GM21737 (cell line): ENCODE data around the gene ARHGEF2.
A peak's percentile ranks its signal among the peaks of the same experiment; 100 is the strongest.
"Not testable (repeated sequence)": the region's sequence is repeated elsewhere in the genome, so short reads cannot be mapped to it uniquely, and the experiment has no call there.

Experiments used
- ATAC-seq: cut with Tn5 transposase; IDR thresholded peaks from one replicate; pipeline ENCODE4 v1.9.1; 2021; ENCODE audit warnings: mild to moderate bottlenecking, moderate library complexity; ENCODE audit not compliant: unreplicated experiment

ARHGEF2 gene

DNA sequence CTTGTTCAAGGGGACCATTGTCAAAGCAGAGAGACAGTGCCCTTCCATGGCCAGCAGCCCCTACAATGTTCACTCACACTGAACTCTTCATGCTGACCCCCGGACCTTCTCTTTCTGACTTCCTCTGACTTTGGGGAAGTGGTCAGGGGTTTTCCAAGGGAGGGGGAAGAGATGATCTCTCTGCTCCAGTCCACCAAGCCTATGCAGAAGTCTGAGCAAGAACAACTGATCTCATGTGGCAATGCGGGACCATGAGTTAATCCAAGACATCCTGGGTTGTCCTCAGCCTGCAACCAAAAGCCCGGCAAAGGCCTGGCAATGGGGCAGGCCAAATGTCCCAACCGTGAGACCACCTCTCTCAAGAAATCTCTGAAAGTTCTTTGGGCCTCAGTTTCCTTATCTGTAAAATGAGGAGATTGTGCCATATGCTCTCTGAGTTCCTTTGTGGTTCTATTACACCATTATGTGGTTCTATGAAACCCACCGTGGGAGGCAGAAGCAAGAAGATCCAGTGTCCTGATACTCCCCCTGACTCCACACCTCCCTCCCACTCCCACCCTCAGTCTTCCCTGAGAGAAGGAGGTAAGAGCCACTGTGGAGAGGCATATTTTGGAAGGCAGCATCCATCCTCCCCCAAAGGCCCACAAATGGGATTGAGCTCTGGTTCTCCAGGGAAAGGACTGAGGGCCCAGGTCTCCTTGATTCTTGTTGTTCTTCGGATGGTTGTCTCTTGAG, 11.8 kb upstream of the ARHGEF2 start:
- no peak for ATAC-seq

DNA sequence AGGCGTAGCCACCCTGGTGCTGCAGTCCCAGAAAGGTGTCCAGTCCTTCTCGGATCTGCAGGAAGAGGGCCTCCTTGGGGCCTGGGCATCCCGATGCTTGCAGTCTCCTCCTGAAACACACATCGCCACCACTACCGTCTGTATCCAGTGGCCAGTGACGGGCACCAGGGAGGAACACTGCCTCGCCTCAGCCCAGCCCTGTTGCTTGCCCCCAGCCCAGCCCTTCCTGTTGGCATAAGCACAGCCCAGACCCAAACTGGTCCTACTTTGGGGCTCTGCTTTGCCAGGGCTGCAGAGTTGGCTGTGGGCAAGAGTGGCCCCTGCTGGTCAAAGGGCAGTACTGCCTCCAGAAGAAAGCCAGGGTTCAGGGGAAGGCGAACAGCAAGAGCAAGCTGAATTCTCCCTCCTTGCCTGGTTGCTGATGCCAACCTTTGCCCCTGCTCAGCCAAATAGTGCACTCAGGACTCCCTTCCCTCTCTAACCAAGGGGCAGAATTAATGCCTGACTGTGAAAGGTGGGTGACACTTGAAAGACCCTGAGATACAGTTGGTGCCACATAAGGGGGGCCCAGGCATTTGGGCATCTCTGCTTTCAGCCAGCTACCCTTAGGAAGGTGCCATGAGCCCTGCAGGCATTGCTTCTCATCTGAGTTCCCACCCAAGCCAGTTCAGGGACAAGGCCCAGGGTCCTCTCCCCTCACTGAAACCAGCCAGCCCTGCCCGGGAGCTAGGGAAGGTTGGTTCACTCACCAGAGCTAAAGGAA, 11.1 kb upstream of the ARHGEF2 start:
- peak; percentile 57 for ATAC-seq

DNA sequence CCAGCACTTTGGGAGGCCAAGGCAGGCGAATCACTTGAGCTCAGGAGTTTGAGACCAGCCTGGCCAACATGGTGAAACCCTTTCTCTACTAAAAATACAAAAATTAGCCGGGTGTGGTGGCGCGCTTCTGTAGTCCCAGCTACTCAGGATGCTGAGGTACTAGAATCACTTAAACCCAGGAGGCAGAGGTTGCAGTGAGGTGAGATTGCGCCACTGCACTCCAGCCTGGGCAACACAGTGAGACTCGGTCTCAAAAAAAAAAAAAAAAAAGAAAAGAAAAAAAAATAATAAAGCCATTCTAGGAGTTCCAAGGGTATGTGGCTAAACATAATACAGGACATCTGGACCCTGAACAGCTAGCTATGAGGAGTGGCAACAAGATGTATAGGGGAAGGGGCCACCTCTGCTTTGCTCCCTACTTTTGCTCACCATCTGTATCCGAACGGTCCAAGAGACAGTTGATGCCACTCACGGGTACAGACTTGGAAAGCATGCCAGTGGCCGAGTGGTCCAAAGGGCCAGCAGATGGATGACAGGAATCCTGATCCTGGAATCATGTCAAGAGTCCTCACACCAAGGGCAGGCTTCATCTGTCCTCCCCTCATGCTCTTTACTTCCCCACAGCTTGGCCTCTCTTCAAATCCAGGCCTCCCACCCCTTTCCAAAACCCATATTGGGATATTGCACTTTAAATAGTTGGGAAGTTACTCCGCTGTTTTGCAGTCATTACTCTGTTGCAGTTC, 6.7 kb upstream of the ARHGEF2 start:
- not testable (repeated sequence) for ATAC-seq

DNA sequence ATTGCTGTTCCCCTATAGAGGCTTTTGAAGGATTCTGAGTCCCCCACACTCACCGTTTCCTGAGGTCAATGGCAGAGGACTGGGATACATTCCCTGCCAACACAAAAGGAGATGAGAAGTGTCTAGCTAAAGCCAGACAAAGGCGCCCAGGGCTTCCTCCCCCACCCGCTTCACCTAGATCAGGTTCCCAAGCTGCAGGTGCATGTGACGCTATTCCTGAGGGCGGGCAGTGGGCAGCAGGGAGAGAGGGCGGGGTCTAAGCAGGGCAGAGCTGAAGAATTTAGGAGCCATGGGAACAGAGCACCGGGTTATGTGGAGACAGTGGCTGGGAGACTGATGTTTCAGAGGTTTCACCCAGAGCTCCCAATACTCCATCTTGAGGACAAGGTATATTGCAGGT, 6.0 kb upstream of the ARHGEF2 start:
- ATAC-seq, result no peak

DNA sequence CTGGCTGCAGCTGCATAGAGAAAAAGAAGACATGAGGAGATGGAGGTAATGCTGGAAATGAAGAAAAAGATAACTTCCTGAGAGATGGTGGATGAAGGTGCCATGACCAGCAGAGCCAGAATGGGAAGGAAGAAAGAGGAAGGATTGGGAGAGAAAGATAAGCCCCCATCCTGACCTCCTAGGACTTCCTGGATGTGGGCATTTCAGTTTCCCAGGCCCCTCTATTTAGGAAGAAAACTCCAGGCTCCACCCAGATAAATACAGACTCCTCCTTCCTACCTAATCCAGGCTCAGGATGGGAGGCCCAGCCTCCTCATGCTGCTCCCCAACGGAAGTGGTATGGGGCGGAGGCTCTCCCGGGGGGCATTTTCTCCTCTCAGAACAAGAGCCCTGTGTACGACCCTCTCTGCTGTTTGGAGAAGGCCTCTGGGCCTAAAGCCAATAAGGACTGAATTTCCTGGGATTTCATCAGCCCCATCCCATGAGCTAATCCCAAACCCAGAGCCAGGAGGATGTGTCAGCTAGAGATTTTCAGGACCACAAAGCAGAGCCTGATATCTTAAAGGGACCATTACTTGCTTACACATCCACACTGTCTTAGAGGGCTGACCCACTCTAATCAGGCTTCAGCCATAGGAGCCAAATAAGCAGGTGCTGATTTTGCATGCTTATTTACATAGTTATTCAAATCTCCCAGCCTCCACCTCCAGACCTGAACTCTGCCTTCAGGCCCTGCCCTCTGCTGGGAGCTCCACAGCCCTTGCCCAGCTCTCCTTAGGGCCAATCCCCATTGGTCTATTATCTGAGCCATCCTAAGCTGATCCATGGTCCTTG, 5.1 kb upstream of the ARHGEF2 start:
- ATAC-seq, result no peak

DNA sequence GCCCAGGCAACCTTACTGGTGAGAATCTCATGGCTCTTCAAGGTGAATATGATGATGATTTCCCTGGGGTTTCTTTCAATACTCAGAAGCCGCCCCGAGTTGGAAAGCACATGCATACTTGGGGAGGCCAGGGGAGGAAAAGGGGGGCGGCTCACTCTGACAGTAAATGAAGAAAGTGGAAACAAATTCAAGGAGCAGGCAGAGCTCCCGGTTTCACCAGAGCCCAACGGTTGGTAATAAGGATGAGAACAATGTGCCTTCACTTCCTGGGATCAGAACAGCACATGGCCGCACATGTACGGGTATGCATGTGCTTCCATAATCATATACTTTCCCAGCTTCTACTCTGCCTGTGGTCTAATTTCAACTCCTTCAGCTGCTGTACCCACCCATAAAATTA, 3.8 kb upstream of the ARHGEF2 start:
- ATAC-seq, result no peak

DNA sequence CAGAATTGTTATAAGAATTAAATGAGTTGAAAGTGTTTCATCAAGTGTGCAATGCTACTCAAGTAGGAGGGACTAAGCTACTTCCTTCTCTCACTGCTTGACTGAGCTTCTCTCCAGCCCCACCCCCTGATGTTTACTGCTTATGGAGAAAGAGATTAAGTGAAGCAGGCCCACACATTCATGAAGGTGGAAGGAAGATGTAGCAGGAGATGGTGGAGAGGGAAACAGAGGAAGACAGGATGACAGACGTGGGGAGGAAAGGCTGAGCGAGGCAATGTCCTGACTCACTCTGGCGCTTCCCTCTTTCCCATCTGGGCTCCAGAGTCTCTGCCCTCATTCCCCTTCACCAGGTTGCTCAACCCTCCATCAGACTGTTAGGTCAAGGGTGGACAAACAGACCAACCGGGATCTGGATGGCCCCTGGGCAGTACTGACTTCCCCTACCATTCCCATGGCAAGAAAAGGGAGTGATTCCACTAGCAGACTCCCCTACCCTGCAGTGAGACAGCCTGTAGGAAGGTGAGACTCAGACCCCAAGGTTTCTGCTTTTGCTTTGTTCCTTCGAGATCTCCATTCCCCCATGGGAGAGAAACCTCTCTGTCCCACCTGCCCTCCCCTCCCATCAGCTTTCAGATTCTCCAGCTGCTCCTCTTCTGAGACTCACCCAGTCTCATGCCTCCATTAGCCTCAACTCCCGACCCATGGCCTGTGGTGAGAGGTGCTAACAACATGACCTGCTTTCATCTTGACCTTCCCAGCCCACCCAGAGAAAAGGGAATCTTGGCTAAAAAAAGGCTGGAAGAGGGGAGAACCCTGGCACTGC, 3.1 kb upstream of the ARHGEF2 start:
- no peak for ATAC-seq

DNA sequence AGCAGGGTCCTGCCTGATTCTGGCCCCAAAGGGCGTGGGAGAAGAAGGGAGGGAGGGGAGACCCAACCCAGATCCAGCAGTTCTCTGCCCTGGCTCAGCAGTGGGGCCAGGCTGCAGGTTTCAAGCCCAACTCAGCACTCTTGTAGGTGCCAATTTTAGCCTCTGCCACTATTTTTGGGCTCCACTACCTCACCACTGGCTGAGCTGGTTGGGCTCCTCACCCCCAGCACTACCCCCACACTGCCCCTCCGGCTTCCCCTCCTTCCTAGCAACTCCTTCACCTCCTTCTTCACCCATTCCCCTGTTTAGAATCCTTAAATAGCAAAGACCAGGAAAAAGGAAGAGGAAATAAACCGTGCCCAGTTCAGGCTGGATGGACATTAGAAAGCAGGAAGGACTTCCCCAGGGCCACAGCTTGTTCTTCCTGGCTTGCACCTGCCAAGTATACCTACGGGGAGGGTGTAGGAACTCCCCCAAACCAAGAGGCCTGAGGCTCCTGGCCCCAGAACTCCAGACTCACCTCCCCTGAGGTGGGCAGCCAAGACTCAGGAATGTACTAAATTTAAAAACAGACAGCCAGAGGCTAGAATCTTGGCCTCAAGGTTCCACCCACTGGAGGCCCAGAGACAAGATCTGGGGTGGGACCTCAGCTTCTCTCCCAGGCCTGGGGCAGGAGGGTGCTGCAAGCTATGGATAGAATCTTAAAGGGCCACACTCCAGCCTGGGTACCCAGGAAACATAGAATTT, 1.4 kb upstream of the ARHGEF2 start:
- no peak for ATAC-seq

DNA sequence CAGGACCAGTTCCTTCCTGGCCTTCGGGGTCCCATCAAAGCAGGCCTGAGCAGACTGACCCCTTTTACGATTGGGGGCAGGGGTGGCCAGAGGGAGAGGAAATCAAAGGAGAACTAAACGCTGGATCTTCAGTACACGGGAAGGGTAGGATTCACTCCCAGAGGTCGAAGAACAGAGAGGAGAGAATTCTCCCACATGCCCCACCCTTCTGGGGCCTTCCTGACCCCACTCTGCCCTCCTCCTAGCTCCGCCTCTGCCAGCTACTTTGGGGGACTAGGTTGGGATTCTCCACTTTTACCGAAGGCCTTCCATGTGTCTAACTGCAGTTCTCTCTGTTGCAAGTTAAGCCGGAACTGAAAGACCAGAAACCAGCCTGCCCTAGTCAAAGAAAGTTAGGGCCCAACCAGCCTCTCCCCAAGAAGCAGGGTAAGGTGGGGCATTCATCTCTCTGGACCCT, 654 bp upstream of the ARHGEF2 start:
- ATAC-seq, result no peak

DNA sequence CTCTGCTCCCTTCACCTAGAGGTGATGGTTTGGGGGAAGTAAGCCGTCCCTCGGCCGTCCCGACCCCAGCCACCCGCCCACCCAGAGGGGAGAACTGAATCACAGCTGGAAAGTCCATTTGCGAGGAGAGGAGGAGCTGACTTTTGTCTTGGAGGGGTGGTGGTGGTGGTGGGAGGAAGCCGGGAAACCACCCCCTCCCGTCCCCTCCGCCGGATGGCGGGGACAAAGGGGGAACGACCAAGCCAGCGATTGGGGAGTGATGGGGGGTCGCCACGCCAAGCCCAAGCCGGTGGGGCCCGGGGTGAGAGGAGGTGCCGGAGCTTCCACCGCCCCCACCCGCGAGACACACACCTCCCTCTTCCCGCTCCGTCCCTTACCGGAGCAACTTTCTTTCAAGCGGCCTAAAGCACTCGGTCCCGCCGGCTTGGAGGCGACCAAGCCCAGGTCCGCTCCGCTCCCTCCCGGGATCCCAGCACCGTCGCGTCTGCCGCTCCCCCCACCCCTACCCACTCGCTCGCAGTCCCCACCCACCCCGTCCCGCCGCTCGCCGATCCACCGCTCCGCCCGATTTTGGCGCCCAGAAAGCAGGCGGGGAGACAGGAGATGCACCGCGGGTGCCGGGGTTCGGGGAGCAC, 540 bp downstream of the ARHGEF2 start:
- ATAC-seq, result no peak

DNA sequence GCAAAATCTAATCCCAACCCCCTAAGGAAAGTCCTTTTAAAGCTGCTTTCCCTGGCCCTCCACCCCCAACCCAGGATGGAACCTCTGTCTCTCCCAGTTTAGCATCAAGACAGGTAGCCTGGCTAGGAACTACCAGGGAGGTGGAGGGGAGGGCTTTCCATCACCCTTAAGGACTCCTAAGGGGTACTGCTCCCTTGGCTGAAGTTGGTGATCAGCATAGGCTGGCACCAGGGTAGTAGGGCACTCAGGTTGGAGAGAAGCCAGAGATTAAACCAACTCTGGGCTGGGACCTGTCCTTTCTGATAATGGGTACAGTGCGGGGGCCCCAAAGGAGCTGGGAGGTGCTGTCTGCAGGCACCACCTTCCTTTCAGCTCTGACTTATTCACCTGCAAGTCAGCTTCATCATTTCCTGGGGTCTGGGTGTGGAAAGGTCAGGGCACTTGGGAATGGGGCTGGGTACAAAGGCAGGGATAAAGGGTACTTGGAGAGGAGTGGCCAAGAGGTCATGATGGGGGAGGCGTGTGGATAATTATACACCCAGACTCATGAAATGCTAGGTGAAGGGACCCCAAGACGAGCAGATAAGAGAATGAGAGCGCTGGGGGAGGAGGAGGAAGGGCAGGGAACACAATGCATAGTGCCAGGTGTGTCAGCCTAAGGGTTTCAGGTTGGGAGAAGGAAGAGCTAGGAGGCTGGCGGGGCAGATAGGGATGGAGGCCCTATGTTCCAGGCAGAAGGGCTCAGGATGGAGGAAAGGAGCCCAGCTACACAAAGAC, 1.2 kb downstream of the ARHGEF2 start:
- no peak for ATAC-seq

DNA sequence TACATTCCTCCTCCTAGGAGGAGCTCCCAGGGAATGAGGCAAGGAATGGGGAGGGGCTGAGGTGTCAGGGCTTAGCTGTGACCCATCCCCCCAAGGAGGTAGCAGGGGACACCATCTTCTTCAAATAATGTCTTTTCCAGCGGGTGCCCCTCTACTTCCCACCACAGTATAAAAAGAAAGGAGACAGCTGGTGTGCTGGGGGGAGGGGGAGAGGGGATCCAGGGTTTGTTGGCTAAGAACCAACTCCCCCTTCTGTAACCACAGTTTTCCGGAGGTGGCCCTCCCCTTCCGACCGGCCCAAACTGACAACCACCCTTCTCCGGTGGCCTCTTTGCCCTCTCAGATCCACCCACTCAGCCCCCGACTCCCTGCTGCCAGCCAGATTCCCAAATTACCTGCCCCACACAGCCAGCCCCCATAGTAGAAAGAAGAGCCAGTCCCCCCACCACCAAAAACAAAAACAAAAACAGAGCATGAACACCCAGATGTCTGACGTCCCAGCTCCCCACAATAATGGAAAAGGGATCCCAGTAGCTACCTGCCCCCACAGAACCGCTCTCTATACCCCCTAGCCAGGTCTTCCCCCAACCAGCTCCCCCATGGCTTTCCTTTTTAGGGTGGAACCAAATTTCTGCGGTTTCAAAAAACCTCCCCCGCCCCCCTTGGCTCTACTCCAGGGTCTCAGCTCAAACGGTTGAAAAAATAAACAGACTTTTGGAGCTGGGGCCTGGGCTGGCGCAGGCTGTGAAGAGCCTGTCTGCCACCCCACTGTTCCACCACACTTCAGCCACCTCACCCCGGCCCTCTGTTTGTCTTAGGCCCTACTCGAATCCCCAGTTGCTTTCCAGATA, 2.1 kb downstream of the ARHGEF2 start:
- ATAC-seq, result no peak

DNA sequence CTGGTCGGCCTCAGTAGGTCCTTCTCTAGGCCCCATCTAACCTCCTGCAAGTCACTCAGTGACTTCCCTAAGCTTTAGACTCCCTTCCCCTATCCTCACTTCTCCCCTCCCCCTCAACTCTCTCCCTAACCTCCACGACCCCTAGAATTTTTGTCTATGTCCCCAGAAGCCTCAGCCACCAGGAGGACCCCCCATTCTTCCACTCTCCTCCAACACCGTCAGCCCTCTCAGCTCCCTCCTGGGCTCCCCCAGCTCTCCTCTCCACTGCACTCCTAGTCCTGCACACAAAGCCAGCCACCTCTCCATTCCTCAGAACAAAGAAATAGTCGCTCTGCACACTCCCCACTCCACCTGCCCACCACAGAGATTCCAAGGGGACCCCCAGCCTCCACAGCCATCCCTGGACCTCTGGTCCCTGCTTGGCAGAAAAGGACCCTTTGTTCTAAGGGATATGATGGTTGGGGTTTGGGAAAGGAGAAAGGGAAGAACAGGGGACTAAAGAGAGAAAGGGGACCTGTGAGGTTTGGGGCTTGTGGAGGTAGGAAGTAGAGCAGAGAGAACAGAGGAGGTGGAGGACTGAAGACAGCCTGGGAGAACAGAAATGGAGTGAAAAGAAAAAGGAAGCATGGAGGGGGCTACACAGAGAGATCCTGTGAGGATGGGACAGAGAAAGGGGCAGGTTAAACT, 2.8 kb downstream of the ARHGEF2 start:
- no peak for ATAC-seq

DNA sequence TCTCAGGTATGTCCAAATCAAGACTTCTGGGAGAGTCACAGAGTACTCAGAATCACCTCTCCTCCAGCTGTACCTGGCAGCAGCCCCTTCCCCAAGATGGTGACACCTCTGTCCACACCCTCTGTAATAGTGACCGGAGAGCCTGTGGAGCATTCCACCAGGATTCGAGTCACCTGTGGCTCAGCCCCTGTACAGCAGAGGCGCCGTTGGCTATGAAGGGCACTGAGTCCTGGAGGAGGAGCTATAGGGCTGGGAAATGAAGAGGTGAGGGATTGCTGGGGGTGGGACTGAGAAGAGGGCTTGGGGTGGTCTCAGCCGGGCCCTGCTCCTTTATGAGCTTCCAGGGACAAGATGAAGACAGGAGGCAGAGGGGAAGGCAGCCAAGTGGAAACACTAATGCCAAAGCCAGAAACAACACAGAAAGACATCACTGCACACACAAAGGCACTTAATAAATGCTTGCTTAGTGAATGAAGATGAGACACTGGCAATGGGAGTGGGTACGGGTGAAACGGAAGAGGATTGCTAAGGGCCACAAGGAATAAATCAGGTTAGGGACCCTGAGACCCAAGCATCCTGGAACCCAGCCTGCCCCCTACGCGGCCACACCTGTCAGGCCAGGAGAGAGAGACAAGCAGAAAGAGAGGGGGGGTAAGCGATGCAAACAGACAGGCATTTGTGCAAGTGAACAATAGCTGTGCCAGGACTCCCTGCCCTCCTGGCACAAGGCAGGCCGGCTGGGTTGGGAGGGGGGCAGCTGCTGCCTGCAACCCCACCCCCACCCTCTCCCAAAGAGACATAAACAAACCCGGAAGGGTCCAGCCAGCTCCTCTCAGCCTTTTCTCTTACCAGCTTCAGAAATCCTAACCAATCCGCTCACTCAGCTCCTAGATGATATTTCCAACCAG, 3.9 kb downstream of the ARHGEF2 start:
- ATAC-seq, result no peak

DNA sequence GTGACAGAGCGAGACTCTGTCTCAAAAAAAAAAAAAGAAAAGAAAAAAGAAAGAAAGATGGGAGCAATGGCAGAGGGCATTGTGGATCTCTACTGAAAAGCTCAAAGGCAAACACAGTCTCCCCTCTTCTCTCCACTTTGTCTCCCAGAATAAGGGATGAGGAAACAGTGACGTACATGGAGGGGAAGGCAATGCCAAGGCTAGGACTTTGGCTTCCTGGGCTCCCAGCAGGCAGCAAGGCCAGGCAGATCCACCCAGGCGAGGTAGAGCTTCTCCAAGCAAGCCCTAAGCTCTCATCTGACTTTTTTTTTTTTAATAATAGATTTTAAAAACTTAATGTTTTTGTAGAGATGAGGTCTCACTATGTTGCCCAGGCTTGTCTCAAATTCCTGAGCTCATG, 4.6 kb downstream of the ARHGEF2 start:
- ATAC-seq, result no peak
